ENCODE data around the gene HLA-E. TPM values are rescaled to one million over a fixed set of nuclear protein-coding genes. Genes with fewer than 3 reads are reported as not detected.
"Not testable (repeated sequence)": the region's sequence is repeated elsewhere in the genome, so short reads cannot be mapped to it uniquely, and the experiment has no call there.

Gene HLA-E
- total RNA-seq, 1 donor from 2014 or later: 152 TPM

DNA sequence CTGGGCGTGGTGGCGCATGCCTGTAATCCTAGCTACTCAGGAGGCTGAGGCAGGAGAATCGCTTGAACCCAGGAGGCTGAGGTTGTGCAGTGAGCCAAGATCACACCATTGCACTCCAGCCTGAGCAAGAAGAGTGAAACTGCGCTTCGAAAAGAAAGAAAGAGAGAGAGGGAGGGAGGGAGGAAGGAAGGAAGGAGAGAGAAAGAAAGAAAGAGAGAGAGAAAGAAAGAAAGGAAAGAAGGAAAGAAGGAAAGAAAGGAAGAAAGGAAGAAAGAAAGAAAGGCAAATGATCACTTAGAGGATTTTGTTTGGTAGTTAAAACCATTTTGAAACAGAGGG lies 7.9 kb downstream of the HLA-E start:
- ATAC-seq; intact Hi-C loops (cut with DNase I); DNase-seq (ENCODE audit: missing footprints): not testable (repeated sequence)

DNA sequence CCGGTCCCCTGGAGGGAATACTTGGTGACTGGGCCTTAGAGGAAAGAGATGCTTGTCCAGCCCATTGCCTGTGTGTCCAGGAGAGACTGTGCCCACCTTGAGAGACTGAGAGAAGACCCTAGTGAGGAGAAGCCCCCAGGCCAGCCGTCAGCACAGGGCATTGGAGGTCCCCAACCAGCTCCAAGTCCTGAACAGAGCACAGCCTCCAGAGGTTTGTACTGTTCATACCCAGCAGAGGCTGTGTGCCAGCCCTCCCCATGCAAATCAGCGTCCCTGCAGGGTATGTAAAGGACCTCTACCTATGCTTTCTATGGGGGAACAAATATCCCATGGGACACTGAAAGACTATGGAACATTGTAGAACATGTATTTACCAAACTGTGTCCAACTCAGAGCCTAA lies 8.4 kb downstream of the HLA-E start:
- DNase-seq (ENCODE audit: missing footprints) (no peak), ATAC-seq (no peak)
- intact Hi-C loops (cut with DNase I): no loop called here

DNA sequence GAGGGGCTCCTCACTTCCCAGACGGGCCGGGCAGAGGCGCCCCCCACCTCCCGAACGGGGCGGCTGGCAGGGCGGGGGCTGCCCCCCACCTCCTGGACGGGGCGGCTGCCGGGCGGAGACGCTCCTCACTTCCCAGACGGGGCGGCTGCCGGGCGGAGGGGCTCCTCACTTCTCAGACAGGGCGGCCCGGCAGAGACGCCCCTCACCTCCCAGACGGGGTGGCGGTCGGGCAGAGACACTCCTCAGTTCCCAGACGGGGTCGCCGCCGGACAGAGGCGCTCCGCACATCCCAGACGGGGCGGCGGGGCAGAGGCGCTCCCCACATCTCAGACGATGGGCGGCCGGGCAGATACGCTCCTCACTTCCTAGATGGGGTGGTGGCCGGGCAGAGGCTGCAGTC lies 9.4 kb downstream of the HLA-E start:
- ATAC-seq; intact Hi-C loops (cut with DNase I); DNase-seq (ENCODE audit: missing footprints): not testable (repeated sequence)

DNA sequence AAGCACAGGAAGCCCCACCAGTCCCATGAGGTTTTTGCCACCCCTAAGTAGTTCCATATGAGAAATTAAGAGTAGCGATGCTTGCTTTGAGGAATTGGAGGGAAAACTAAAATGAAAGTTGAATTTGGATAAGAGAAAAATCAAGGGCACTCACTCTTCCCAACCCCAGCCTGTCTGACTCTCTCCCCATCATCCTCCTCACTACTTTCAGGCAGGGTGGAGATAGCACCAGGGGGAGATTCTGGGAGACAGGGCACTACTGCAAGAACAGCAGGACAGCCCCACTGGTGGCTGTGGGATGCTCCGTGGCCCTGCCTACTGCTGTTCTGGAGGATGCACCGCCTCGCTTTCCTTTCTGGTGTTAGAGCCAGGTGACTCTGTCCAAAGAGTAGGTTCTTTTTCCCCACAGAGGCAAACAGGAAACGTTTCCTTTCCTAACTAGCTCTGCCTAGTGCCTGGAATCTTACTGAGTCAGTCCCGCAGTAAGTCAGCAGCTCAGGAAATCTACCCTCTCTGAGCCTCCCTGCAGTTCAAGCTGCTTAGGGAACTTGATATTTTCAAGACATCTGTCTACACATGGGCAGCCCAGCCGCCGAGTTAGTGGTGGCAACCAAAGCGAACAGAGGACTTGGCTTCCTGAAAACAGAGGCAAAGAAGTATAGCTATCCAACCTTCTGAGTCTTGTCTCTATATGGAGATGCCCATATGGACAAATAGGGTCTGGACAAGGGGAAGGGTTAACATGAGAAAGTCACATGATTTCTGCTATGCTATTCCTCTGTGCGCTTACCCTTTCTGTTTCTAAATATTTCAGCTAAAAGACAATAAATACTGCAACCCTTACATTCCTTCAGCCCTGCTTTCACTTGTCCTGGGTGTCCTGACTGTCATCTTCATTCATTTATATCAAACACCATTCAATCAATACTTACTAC lies 11.4 kb downstream of the HLA-E start:
- intact Hi-C loops (cut with DNase I): no loop called here
- ATAC-seq: peak; percentile 54
- DNase-seq (ENCODE audit: missing footprints): peak; percentile 70

DNA sequence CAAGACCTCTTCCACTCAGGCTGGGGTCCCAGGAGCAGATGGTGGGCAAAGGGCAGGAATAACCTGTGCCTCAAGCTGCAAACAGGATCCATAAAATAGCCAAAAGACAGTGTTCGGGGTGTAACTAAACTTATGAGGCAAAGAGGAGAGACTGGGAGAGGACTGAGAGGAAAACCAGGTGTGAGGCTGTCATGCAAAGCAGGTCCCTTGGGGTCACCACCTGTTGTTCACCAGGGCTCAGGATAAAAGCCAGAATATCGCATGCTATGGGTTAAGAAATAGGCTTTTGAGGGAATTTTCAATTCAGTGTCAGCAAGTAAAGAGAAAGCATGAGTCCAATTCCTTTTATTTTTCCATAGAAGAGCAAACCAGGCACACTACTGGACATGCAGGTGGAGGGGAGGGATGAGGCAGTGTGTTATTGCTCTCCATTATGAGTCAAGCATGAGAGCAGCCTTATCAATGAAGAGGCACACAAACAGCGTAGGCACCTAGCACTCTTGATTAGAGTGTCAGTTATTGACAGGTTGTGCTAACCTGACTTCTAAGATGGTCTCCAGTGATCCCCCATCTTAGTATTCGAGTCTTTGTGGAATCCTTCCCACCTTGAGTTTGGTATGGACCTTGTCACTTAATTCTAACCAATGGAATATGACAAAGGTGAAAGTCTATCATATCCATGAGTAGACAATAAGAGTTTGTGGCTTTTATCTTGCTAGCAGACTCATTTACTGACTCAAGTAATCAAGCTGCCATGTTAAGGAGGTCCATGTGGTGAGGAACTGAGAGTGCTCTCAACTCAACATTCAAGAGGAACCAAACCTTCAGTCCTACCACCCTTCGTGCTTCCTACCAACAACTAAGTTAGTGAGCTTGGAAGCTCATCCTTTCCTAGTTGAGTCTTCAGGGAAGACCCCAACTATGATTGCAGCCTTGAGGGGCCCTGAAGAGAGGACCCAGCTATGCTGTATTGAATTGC lies 18.8 kb downstream of the HLA-E start:
- ATAC-seq: no peak
- intact Hi-C loops (cut with DNase I): no loop called here
- no peak for DNase-seq (ENCODE audit: missing footprints)

DNA sequence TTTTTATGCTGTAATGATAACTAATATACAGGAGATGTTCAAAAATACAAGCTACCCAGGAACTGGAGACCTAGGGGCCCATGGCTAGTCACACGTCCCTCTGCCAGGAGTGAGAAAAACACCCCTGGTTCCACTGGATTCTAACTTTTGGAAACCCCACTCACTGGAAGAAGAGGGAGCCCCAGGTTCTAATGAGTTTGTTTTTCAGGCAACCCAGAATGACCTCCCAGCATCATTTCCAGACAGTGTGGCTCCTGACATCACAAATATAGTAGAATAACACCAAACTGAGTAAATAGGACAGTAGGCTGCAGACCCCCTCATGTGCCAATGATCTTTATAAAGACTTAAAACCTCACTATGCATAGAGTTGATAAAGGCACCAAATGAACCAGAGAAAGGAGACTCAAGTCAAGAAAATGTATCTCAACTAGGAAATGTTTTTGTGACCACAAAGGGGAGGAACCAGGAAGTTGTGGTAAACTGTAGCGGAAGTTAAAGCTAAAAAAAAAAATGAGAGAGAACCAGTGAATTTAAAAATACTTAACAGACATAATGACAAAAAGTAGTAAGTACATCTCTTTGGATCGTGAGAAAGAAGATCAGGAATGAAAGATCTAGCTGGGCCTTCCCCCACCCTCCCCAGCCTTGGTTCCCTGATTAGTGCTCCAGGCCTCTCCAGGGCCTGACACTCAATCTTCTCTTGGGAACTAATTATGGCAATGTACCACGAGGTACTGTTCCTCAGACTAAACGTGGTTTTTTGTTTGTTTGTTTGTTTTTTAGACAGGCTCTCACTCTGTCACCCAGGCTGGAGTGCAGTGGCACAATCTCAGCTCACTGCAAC lies 19.8 kb downstream of the HLA-E start:
- DNase-seq (ENCODE audit: missing footprints): no peak
- ATAC-seq: no peak
- intact Hi-C loops (cut with DNase I): no loop called here

DNA sequence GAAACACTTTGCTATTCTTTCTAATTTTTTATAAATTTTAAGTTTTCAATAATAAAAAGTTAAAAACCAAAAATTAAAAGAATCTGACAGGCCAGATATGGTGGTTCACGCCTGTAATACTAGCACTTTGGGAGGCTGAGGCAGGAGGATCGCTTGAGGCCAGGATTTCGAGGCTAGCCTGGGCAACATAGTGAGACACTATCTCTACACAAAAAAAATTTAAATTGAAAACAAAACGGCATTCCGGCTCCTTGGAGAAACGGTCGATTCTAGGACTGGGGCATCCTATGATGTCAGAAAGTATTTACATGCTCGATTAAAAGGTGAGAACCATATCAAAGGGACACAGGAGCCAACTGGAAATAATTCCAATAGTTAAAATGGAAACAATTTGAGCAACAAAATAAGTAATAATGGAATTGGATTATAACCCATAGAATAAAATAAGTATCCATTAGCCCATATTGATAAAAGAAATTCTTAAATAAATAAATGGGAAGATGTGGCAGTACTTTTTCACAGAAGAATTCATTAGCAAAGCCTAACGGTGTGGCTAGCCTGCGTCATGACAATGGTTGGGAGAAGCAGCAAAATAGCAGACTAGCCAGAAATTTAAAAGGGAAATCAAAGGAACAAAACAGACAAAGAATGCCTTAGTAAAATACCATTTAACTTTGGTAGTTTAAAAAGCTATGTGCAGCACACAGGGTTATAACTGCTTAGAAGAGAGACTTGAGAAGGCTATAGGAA lies 21.3 kb downstream of the HLA-E start:
- ATAC-seq: no peak
- DNase-seq (ENCODE audit: missing footprints): no peak
- intact Hi-C loops (cut with DNase I): no loop called here

DNA sequence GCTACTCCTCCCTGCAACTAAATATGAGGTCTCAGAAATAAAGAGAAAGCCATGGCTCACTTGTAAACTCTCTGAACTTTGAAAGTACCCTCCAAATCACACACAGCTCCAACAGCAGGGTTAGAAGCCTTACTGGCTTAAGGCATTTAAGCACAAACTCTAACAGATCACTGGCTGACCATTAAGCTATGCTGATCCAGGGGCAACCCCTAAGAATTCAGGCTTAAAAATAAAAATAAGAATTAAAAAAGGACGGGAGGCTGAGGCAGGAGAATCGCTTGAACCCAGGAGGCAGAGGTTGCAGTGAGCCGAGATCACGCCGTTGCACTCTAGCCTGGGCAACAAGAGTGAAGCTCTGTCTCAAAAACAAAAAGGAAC lies 21.8 kb downstream of the HLA-E start:
- no peak for DNase-seq (ENCODE audit: missing footprints)
- no peak for ATAC-seq
- intact Hi-C loops (cut with DNase I): no loop called here

DNA sequence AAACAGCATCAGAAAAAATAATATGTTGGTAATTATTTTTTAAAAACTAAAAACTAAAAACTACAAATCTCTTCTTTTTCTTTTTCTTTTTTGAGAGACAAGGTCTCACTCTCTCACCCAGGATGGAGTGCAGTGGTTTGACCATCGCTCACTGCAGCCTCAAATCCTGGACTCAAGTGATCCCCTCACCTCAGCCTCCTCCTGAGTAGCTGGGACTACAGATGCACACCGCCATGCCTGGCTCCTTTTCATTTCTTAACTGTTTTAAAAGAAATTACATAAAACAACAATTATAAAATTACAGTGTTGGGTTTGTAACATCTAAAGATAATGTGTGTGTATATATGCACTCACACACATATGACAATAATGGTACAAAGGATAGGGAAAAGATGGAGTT lies 24.1 kb downstream of the HLA-E start:
- intact Hi-C loops (cut with DNase I): no loop called here
- ATAC-seq (no peak), DNase-seq (ENCODE audit: missing footprints) (no peak)

DNA sequence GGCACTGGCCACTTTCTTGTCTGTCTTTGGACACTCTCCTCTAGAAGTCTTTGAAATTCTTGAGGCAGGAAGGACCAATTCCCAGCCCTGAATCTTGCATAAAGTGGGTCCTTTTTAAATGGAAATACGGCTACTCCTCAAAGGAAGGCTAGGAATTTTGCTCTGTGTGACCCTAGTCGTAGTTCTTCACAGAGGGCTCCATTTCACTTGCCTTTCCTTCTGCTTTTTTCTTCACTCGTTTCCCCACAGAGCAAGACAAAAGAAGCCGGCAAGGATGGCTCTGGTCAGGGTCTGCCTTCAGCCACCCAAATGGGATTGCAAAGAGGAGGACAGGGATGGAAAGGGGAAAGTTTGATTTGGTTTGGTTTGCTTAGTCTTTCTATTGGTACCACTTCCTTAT lies 25.8 kb downstream of the HLA-E start:
- DNase-seq (ENCODE audit: missing footprints) (no peak), ATAC-seq (no peak)
- intact Hi-C loops (cut with DNase I): no loop called here

DNA sequence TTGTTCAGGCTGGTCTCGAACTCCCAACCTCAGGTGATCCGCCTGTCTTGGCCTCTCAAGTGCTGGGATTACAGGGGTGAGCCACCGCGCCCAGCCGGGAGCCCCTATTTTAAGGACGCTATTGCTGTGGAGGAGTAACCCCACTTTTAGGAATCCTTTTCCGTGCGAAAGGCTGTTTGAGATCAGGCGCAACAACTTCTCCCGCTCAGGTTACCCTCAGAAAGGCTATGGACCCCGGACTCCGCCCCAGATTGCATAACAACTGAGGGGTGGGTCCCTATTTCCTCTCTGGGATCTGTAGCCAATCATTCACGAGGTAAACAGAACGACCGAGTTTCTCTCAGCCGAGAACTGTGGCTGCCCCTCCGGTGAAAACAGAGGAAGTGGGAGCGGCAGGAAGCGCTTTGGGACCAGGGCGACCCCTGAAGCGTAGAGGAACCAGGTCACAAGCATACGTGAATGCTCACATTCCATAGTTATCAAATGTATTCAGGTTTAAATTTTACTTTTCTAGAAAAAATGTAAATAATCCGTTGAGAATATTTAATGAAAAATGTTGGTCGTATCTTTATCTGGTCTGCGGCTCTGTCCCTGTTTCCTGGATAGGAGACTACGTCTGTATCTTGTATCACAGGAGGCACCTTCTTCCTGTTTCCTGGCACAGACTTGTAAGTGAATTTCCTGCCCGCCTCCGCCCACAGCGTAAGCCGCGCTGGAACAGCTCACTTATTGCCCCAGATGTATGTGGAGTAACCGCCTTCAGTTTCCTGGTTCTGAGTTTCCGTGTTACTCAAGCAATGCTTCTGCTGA lies 26.8 kb downstream of the HLA-E start:
- DNase-seq (ENCODE audit: missing footprints): peak; percentile 94
- ATAC-seq: peak; percentile 97
- intact Hi-C loops (cut with DNase I): no loop called here

DNA sequence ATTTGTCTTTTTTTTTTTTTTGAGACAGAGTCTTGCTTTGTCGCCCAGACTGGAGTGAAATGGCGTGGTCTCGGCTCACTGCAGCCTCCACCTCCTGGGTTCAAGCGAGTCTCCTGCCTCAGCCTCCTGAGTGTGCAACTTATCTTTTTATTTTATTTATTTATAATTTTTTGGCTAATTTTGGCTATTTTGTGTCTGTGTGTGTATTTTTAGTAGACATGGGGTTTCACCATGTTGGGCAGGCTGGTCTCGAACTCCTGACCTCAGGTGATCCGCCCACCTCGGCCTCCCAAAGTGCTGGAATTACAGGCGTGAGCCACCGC lies 27.4 kb downstream of the HLA-E start:
- ATAC-seq; intact Hi-C loops (cut with DNase I); DNase-seq (ENCODE audit: missing footprints): not testable (repeated sequence)

DNA sequence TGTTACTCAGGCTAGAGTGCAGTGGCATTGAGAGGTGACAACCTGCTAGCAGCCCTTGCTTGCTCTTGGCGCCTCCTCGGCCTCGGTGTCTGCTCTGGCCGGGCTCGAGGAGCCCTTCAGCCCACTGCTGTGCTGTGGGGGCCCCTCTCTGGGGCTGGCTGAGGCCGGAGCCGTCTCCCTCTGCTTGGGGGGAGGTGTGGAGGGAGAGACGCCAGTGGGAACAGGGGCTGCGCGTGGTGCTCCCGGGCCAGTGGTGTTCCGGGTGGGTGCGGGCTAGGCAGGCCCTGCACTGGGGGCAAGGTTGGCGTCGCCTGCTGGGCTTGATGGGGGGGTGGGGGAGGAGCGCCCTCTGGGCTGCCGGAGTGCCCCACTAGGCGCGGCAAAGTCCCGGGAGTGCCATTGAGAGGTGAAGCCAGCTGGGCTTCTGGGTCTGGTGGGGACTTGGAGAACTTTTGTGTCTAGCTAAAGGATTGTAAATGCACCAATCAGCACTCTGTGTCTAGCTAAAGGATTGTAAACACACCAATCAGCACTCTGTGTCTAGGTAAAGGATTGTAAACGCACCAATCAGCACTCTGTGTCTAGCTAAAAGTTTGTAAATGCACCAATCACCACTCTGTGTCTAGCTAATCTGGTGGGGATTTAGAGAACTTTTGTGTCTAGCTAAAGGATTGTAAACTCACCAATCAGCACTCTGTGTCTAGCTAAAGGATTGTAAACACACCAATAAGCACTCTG lies 28.6 kb downstream of the HLA-E start:
- DNase-seq (ENCODE audit: missing footprints); ATAC-seq; intact Hi-C loops (cut with DNase I): not testable (repeated sequence)

DNA sequence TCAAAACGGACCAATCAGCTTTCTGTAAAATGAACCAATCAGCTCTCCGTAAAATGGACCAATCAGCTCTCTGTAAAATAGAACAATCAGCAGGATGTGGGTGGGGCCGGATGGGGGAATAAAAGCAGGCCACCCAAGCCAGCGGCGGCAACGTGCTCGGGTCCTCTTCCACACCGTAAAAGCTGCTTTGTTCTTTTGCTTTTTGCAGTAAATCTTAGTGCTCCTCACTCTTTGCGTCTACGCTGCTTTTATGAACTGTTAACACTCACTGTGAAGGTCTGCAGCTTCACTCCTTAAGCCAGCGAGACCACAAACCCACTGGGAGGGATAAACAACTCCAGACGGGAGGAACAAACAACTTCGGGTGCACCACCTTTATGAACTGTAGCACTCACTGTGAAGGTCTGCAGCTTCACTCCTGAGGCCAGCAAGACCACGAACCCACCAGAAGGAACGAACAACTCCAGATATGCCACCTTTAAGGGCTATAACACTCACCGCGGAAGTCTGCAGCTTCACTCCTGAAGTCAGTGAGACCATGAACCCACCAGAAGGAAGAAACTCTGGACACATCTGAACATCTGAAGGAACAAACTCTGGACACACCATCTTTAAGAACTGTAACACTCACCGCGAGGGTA lies 29.3 kb downstream of the HLA-E start:
- intact Hi-C loops (cut with DNase I); ATAC-seq; DNase-seq (ENCODE audit: missing footprints): not testable (repeated sequence)

DNA sequence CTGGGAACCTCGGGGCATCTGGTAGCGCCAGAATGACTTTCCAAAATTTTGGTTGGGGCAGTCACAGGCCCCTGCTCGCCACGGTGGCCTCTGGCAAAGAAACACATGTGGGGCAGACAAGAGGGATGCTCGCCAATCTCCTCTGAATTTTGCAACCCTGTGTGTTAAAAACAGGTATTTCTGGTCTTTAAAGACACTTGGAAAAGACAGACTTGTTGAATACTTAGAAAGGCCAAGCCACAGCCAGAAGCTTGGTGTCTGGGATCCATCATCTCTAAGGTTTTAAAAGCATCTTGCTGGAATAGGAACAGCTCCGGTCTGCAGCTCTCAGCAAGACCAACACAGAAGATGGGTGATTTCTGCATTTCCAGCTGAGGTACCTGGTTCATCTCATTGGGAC lies 31.2 kb downstream of the HLA-E start:
- ATAC-seq (no peak), DNase-seq (ENCODE audit: missing footprints) (no peak)
- intact Hi-C loops (cut with DNase I): no loop called here

DNA sequence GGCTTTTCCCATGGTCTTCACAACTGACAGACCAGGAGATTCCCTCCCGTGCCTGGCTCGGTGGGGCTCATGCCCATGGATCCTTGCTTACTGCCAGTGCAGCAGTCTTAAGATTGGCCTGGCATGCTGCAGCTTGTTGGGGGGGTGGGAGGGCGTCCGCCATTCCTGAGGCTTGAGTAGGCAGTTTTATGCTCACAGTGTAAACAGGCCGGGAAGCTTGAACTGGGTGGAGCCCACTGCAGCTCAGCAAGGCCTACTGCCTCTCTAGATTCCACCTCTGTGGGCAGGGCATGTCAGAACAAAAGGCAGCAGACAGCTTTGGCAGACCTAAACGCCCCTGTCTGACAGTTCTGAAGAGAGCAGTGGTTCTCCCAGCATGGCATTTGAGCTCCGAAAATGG lies 31.8 kb downstream of the HLA-E start:
- DNase-seq (ENCODE audit: missing footprints); ATAC-seq; intact Hi-C loops (cut with DNase I): not testable (repeated sequence)
